ENCODE measurements around the gene PTMA.

PTMA gene

DNA sequence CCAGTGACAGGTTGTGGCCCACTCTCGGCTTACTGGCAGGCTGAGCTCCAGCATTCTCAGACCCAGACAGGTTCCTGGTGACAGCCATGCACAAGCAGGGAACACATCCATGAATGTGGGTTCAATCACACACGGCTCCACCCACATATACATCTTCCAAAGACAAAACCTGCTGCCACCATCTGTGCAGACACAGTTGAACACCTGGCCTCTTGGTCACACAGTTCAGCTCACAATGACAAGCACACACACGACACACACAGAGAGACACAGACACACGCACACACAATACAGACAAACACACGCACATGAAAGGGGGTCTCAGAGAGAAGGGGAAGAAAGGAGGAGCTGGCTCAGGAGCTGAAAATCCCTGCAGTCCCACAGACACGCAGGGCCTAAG, 32.1 kb upstream of the PTMA start:
- DNase-seq (ENCODE audit: low spot score): no peak

DNA sequence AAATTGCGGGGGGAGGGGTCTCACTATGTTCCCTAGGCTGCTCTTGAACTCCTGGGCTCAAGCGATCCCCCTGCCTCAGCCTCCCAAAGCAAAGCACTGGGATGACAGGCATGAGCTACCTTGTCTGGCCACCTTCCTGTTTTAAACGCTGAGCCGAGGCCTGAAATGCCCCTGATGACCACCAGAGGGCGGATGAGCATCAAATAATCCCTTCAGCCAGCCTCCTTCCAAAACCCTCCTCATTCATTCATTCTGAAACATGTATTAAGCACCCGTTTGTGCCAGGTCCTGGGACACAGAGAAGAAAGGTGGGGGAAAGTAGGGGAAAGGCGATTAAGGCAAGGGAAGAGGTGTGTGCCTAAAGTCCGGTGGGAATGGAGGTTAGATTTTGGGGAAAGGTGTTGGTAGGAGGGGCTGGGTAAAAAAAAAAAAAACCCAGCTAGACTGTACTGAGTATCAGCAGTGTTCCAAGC, 30.7 kb upstream of the PTMA start:
- DNase-seq (ENCODE audit: low spot score): peak; percentile 82

DNA sequence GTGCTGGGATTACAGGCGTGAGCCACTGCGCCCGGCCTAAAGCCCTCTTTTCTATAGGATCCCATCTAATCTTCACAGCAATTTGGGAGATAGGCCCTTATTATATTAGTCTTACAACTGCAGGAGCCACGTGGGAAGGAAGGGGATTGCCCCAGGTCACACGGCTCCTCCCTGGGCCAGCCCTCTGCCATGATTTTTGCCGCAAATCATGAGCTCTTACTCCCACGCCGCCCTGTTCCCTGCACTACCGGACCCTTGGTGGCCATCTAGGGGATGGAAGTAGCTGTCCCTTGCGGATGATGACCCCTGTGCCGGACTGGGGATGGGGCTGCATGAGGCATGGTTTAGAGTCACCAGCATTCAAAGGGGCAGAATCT, 28.4 kb upstream of the PTMA start:
- peak; percentile 51 for DNase-seq (ENCODE audit: low spot score)

DNA sequence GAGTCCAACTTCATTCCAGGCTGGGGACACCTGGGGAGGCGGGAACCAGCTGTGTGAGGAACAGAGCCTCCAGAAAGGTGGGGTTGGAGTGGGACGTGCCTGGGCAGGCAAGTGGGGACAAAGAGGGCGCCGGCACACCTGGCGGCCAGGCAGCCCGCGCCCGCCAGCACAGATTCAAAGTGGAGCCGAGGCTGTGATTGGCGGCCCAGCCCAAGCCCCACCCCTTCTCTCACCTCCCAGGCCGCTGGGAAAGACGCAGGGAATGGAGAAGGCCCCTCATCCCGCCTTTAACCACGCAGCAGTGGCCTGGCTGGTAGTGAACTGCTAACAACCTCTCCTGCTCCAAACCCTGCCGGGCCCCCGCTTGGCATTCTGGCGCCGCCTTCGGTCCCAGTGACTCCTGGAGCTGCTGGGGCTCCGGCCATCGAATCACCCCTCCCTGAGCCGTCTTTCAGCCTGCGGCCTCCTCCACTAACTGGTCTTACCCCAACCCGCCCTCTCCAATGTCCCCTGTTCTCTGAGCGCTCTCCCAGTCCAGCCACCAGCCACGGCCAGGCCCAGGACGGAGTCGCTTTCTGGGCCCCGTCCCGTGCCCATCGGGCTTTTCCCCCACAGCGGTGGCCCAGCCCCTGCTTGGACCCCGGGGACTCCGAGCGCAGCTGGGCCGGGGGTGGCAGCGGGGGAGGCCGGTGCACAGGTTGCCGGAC, 27.9 kb upstream of the PTMA start:
- DNase-seq (ENCODE audit: low spot score): peak; percentile 85

DNA sequence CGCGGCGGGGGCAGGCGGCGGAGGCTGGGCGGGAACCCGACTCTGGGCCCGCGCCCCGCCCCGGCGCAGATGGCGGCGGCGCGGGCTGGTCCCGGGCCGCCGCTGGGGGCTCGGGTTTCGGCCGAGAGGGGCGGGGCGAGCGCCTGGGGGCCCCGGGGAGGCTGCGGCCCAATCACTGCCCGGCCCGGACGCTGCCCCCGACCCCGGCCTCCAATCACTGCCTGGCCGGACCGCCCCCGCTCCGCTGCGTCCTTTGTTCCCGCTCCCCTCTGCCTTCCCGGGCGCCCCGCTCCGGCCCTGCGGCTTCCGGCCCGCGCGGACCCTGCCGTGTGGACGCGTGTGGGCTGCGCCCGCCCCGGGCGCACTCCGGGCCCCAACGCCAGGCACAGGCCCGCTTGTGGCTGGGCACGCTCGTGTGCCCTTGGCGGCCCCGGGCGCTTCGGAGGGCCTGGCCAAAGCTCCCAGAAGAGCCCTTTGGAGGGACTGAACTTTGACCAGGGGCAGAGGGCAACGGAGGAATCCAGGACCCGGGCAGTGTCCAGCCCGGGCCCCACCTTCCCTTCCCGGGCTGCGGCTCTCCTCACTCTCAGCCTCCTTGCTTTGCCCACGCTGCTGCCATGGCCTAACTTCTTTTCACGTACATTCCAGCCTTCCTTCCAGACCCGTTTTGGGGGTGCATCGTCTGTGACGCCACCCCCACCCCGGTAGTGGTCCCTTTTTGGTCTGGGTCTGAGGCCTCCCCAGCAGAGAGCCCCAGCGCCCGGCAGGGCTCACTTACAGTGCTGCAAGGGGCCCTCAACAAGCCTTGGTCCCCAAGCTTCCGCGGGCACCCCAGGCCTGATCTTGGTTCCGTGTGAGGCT, 27.1 kb upstream of the PTMA start:
- DNase-seq (ENCODE audit: low spot score): peak; percentile 77

DNA sequence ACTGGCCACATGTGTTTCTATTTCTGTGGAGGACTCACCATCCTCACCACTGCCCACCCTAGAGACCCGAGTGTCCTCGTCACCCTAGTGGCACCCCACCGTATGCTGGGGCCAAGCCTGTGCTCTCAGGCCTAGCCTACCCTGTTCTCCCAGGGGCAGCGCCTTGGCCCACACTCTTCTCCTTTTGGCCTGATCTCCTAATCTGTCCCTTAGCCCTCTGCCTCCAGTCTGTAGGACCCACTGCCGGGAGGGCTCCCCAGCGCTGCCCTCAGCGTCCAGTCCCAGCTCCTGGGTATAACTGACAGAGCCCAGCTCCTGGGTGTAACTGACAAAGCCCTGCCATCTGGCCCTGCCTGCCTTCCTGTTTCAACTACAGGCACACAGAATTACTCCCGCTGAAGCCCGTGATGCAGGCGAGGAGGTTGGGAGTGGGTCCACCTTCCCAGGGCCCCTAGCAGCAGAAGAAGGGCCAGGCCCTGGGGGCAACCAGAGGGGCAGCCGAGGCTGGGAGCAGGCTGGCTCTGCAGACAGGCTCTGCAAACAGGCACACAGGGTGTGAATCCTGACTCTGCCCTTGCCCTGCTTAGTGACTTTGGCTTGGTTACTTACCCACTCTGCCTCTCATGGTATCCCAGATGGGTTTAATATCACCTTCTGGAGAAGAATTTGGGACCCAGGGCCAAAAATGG, 25.6 kb upstream of the PTMA start:
- DNase-seq (ENCODE audit: low spot score): no peak

DNA sequence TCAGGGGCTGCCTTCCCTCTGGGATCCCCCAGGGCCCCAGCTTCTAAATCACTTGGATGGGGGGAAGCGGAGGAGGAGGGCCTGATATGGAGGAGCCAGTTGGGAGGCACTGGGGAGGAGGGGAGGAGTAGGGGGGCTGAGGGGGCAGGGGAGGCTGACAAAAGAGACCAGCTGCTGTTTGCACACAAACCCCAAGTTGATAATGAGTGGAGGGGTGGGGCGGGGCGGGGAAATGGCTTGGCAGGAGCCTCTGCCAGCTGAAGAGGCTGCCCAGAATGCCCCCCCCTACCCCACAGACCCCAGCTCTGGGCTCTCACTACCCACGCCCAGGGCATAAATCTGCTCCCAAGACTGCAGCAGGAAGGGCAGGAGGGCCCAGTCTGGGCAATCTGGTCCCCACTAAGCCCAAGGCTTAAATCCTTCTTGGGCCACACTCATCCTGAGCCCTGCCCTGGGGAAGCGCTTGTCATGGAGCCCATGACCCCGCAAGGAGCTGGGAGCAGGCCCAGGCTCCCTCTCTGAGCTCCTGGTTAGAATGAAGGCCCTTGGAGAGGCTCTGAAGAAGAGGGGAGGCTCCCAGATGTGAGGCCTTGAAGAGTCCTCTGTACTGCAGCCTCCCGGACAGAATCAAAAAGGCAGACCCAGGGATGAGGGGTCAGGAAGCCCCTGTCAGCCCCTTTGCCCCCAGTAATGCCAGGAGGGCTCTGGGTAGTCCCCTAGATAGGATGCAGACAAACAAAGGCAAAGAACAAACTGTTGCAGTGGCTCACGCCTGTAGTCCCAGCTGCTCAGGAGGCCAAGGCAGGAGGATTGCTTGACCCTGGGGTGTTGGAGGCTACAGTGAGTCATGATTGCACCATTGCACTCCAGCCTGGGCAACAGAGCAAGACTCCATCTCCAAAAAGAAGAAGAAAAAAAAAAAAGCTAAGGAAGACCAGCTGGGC, 24.8 kb upstream of the PTMA start:
- DNase-seq (ENCODE audit: low spot score): no peak

DNA sequence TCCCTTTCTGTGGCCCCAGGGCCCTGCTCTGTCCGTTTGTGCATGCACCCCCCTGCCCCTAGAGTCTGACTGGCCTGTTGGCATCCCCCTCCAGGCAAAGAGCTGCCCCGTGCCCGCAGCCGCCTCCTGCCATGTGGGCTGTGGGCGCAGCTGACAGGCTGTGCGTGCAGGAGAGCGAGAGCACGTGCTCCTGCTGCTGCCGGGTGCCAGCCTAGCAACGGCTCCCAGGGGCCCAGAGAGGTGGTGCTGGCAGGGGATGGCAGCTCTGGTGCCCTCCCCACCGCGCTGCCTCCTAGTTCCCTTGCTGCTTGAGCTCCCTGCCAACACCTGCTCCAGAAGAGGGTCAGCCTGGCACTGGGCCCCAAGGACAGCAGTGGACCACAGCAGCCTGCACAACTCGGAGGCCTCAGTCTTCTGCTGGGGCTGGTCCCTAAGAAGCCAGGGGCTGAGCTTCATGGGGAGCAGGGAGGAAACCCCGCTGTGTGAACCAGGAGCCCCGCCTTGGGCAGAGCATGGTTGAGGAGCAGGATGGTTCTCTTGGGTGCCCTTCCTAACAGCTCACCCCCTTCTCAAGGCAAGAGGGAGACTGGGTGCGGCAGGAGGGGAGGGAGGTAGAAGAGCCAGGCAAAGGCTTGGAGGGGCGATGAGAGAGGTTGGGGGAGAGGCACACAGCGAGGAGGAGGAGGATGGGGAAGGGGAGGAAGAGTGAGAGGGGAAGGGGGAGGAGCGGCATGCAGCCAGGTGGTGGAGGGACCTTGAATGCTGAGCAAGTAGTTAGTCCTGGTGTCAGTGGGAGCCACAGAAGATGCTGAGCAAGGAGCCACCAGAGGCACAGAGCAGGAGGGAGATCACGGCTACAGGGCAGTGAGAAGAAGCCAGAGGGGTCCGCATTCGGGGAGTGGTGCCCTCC, 23.8 kb upstream of the PTMA start:
- no peak for DNase-seq (ENCODE audit: low spot score)

DNA sequence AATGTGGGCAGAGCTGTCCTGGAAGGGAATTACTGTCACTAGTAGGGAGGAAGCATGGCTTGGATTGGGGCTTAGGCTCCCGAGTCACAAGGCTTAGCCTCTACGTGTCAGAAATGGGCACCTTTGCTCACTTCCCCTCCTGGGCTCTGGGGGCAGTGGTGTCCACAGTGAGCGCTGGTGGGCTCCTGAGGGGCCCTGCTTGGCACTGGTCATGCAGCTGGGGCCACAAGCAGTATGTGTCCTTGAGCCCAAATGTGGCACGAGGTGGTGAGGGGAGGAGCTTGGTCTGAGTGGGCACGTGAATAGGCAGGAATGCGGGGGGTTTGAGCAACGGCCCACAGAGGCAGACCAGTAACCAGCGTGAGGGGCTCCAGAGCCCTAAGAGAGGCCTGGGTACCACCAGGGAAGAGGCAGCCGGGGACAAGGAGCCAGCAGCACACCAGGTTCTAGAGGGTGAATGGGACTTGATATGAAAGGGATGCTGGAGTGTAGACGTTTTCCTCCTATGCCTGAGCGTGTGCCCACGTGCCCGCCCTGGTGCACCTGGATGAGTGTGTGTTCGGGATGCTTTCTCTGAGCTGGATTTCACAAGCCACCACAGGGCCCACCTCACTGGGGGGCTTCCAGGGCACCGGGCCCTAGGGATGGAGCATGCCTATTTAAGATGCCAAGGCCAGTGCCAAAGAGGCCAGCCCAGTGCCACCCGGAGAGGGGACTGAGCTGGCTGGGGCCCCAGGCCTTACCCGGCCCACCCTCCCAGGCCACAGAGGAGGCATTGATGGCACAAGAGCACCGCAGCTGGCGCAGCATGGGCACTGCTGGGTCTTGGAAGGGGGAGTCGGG, 22.8 kb upstream of the PTMA start:
- no peak for DNase-seq (ENCODE audit: low spot score)

DNA sequence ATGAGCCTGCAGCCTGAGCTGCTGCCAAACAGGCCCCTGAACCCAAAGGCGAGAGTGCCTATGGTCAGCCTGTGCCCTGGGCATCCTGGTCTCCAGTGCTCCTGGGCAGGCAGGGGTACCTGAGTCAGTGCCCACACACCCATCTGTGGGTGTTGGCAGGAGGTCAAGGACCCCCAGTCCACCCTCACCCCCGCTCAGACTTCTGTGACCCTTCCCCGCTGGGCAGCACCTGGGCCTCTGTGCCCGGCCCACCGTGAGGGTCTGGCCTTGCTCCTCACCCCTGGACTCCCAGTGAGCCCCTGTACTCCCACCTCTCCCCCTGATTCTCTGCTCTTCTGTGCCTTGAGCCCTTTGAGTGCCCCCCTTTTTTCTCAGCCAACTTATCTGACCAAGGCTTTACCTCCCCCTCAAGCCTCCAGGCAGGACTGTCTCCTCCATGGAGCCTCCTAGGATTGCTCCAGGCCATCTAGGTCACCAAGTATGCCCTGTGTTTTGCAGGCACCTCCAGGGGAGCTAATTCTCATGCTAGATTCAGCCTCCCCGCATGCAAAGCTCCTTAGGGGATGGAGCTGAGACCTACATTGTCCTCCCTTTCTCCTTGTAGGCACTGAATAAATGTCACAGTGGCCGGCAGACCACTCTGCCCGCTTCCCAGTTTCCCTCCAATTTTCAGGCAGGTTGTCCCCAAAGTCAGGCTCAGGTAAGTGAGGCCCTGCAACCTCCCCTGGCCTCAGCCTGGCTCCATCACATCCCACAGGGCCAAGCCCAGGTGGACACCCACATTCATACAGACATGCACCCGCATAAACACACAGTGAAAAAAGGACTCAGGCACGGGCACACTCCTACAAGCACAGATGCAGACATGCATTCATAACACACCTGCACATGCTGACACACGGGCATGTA, 21.9 kb upstream of the PTMA start:
- no peak for DNase-seq (ENCODE audit: low spot score)

DNA sequence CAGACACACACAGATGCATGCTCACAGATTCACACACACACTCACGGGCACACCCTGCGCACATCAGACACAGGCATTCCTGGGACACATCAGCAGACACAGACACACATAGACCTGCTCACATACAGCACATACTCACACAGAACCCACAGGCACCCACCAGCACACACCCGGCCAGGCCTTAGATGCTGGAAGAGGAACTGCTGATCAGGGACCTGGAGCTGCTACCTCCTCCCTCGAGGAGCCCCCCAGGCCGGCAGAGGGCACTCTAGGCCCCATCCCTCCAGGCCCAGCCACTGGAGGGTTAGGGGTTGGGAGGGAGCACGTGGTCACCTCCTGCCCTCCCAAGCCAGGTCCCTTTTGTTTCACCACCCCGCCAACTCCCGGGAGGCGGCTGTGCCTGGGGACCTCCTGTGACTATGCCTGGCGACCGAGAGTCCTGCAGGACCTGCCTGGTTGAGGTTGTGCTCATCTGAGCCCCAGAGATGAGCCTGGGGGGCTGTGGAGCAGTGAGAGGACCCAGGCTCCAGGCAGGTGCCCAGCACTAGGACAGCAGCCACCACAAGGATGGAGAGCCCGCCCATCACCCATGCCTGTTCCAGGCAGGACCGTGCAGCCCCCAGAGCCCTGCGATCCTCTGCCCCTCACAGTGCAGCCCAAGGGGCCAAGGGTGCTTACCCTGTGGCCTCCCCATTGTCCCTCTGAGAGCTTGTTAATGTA, 21.0 kb upstream of the PTMA start:
- DNase-seq (ENCODE audit: low spot score): peak; percentile 54

DNA sequence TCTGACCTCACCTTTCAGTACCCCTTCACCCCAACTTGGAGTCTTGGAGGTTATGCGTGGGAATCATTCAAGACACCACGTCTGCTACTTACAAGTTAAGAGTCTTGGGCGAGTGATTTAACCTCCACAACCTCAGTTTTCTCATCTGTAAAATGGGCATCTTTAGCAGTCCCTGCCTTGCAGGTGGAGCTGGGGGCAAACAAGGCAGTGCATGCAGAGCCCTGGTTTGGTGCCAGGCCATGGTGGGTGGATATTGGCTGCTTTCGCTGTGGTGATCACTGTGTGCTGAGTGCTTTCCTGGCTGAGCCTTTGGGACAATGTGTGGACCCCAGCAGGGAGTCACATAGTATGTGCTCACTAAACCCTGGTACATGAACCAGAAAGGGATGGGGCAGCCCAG, 20.4 kb upstream of the PTMA start:
- no peak for DNase-seq (ENCODE audit: low spot score)

DNA sequence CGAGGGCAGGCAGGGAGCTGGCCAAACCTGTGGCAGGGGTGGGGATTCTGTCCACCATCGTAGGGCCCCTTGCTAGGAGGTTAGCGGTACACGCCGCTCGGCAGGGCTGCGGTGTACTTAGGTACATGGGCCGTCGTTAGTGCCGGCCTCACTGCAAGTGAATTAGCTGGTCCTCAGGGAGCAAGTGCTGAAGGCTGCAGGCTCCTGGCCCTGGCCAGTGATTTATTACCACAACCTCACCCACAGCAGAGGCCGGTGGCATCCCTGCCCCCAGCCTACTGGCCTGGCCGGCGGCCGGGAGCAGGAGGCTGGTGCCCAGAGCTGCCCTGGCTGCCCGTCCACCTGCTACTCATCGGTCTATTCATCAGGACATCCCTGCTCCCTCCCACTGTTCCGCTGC, 19.6 kb upstream of the PTMA start:
- DNase-seq (ENCODE audit: low spot score): no peak

DNA sequence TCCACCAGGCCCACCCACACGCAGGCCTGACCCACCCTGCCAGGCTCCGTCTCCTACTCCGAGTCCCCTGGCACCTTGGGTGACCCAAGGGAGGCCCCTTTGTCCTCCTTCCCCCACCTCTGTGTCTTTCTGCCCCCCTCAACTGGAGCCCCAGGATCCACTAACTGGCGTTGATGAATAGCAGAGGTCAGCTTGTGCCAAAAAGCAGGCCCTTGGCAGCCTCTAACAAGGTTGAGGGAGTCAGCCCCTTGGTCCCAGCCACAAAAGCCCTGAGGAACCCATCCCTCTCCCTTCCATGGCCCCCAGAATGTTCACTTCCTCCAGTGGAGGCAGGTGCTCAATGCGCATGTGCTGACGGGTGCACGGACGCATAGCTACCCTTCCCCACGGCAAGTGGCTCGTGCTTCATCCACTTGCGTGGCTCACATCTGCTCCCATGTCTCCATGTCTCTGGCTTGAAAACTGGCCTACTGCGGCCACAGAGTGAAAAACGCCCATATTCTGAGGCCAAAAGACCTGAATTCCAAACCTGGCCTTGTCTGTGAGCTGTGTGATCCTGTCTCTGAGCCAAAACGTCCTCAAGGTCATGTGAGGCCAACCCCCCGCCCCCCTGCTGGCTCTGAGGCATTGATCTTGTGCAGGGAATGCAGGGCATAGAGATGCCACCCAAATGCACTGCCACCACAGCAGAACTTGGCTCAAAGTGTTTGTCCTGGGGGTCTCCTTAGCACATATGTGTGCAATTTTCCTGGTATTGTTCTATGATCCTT, 19.0 kb upstream of the PTMA start:
- no peak for DNase-seq (ENCODE audit: low spot score)

DNA sequence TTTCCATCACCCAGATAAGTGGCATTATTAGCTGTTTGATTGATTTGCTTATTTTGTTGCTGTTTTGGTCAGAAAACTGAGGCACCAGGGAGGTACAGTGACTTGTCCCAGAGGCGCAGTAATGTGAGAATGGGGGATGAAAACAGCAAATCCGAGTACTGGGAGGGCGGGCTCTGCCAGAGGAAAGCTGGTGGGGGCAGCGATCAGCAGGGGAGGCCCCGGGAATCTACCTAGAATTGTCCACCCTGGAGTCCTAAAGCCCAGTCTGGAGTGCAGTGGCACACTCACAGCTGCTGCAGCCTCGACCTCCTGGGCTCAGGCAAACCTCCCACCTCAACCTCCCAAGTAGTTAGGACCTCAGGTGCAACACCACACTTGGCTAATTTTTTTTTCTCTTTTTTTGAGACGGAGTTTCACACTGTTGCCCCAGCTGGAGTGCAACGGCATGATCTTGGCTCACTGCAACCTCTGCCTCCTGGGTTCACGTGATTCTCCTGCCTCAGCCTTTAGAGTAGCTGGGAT, 17.0 kb upstream of the PTMA start:
- DNase-seq (ENCODE audit: low spot score): no peak

DNA sequence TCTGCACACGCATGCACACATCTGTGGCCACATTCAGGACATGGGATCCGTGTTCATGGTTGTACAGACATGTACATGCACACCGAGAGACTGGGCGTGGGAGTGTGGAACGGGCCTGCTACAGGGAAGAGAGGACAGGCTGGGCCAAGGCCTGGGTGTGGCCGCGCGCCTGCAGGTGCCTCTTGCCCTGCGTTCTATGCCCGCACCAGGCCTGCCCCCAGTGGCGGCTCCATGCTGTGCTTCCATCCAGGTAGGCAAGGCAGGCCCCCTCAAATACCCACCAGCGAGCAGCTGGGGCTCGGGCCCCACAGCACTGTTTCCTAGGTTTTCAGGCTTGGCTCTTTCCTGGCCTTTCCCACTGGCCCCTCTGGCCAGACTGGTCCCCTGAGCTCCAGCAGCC, 15.5 kb upstream of the PTMA start:
- DNase-seq (ENCODE audit: low spot score): no peak

DNA sequence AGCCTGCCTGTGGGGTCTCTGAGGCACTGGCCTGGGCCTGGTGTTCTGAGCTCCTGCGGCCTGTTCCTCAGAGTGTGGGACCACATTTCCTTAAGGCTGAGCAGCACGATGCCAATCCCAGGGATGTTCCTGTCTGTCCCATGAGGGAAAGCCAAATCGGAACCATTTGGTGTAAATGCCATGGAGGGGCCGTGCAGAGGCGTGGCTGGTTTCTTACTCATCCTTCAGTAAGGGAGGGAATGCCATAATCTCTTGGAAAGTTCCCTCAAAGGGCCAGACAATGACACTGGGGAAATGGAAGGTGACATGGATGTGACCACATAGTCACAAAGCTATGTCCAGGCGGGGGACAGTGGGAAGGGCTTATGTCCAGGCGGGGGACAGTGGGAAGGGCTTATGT, 14.4 kb upstream of the PTMA start:
- DNase-seq (ENCODE audit: low spot score): no peak

All from LoVo (cell line).